ENCODE data around the gene ENOX1.
"Not testable (repeated sequence)": the region's sequence is repeated elsewhere in the genome, so short reads cannot be mapped to it uniquely, and the experiment has no call there.

ENOX1 gene

DNA sequence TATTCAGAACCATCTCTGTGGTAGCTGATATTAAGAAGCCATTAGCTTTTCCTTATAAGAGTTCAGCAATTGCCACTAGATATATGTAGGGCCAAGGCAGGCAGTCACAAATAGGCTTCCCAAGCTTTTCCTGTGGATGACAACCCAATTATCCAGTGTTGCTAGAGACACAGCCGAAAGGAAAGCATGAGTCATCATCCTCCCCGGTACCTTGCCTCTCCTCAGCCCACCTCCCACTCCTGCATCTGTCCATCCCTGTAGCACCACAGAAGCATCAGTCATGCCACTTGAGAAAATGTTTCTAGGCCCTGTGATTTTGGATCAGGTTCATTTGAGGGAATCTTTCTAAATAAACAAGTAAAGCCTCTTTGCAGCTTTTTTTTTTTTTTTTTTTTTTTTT, 559.1 kb downstream of the ENOX1 start:
- peak; percentile 71 for DNase-seq

GRCh38 chr13:43223216-43223615, 563.6 kb downstream of the ENOX1 start:
- no peak for DNase-seq

DNA sequence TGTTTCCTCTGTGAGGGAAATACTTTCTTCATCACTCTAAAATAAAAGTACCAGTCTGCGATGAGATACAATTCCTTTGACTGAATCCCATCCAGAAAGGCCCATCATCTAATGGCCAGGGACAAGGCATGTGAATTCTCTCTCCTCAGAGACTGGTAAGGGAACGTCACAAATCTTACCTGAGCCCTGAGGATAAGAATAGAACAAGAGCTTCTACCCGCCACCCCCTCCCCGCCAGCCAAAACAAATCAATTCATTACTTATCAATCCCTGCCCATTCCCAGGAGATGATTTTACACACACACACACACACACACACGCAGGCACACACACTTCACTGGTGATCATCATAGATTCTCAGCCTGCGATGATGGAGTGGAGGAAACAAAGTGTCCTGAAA, 564.7 kb downstream of the ENOX1 start:
- DNase-seq, result no peak

GRCh38 chr13:43221611-43222010, 565.2 kb downstream of the ENOX1 start:
- no peak for DNase-seq

- DNase-seq, result peak; percentile 55
Measured at GRCh38 chr13:43220873-43221595, 565.7 kb downstream of the ENOX1 start.

DNA sequence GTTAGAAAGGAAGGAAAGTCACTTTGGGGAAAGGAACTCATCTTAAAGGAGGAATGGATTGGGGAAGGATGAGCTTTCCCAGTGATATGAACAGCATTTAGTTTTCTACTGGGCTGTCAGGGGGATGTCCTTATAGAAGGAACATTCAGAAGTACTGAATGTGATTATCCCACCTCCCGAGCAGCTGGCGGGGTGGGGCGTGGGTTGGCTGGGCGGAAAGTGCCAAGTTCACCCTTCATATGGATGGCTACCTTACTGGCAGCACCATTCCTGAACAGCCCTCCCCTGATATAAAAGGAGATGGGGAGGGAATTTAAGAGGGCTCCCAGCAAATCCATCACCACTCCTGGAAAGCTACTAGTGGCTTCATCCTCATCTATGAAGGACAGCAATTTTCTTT, 572.6 kb downstream of the ENOX1 start:
- DNase-seq, result no peak

- no peak for DNase-seq
Measured at GRCh38 chr13:43206838-43207237, 579.9 kb downstream of the ENOX1 start.

- no peak for DNase-seq
Measured at GRCh38 chr13:43205416-43205815, 581.4 kb downstream of the ENOX1 start.

DNA sequence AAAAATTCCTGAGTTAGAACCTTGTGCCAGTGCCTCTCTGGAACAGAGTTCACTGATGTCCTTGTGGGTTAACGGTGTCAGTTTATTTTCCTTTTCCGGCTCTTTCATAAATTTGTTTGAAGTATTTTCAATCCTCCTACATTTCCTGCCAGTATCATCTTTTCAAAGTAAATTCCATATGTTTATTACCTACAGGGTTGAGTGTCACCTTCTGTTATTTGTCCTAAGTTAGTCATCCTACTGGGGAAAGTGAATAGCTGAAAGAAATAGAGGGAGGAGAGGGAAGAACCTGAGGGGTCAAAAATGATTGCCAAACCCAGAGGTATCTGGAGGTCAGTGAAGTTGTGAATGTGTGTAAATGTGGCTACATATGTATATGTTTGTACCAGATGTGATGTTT, 582.2 kb downstream of the ENOX1 start:
- no peak for DNase-seq

GRCh38 chr13:43203781-43204180, 583.0 kb downstream of the ENOX1 start:
- no peak for DNase-seq

DNA sequence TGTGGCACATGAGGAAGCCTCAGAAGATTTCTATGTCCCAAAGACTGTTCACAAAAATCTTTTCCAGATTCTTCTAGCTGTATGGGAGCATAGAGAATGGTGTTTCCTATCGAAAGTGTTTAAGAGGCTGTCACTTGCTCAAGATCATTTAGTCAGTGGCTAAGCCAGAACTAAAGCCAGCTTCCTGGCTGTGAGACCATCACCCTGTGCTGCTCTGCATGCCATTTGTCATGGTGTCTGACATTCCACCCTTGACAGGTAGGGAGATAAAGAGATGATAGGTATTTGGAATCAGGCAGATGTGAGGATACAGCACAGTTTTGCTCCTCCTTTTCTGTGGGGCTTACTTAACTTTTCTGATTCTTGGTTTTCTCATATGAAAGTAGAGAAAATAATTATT, 586.0 kb downstream of the ENOX1 start:
- peak; percentile 71 for DNase-seq

DNA sequence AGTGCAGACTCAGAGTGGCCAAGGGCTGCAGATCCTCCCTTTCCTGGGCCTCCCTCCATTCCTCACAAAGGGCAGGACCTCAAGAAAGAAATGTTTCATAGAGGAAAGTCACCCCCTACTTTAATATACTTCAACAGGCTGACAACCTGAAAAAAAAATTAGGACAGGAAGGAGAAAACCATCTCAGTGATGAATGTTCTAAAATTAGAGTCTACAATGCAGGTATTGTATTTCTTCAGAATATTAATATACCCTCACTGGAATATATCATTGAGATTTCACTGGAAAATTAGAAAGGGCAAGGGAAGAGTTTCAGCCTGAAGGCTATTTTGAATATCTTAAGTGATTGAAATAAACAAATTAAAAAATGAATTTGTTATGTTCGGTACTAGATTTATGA, 586.5 kb downstream of the ENOX1 start:
- no peak for DNase-seq

DNA sequence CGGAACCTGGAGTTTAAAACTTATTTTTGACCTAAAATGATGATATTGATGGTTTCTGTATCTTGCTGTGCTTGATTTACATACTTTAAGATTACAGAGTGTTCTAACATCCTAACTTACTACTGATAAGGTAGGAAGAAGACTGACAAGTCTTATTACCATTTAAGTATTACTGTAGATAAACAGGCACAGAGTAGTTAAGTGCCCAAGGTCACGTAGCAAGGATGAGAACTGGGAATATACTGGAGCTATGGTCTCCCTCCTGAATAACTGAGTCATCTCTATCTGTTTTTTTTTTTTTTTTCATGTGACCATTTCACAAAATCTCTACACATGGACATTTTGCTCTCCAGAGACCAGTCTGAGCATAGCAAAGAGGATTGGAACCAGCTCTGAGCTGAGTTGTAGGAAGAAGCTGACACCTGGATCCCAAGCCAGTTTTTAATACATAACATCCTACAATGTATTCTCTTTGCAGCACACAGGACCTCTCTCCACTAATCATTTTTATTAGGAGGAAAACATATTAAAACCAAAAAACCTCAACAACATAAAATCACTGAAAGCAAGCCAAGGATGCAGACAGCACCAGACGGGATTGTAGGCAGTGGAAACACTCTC, 589.9 kb downstream of the ENOX1 start:
- DNase-seq, result no peak

DNA sequence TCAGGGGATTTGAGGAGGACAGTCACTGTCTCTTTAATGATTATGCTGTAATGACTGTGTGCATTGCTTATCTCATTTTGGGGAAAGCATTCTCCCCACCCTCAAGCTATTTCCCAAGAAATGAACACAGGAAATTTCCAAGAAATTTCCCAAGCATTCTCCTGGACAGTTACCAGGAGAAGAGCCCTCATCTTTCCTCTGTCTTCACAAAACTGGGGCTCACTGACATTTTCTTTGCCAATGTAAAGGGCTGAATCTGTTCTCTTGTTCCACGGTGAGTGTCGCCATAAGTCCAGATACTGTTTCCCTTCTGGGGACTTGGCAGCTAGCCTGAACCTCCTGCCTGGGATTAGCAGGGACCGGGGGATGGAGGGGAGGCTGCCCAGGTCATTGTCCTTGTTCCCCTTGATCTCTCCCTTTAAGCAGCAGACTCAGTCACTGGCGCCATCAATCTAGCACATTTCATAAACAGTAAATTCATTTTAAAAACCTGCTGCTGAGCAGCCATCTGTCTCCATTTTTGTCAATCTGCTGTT, 590.6 kb downstream of the ENOX1 start:
- DNase-seq, result no peak

GRCh38 chr13:43195551-43195950, 591.2 kb downstream of the ENOX1 start:
- no peak for DNase-seq

GRCh38 chr13:43195112-43195511, 591.7 kb downstream of the ENOX1 start:
- no peak for DNase-seq

GRCh38 chr13:43193789-43194420, 592.9 kb downstream of the ENOX1 start:
- DNase-seq, result no peak

GRCh38 chr13:43191546-43191945, 595.2 kb downstream of the ENOX1 start:
- DNase-seq, result peak; percentile 61

GRCh38 chr13:43185226-43185625, 601.5 kb downstream of the ENOX1 start:
- DNase-seq, result no peak

DNA sequence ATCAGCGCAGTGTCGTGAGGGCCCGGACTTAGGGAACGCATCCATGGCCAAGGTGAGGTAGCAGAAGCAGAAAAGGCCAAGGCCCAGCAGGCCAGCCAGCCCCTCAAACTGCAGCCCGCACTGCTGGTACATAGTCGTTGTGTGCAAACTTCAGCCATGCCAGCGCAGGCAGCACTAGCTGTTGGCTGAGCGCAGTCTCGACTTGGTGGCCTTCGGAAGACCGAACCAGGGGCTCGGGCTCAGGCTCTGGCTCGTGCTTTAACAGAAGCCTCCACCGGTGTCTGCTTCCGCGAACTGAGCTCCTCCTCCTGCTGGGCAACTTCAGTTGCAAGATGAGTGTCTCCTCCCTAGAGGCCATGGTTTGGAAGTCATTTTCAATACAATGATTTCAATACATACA, 605.9 kb downstream of the ENOX1 start:
- no peak for DNase-seq

DNA sequence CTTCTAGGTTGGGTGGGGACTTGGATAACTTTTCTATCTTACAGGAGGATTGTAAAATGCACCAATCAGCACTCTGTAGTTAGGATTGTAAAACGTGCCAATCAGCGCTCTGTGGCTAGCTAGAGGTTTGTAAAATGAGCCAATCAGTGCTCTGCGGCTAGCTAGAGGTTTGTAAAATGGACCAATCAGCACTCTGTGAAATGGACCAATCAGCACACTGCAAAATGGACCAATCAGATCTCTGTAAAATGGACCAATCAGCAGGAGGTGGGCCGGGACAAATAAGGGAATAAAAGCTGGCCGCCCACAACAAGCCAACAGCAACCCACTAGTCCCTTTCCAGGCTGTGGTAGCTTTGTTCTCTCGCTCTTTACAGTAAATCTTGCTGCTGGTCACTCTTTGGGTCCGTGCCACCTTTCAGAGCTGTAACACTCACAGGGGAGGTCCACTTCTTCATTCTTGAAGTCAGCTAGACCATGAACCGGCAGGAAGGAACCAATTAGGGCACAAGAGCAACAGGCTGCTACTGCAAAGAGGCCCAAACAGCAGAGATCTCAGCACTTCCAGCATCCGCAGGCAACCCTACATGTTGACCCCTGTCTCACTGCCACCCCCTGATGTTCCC, 606.6 kb downstream of the ENOX1 start:
- no peak for DNase-seq

DNA sequence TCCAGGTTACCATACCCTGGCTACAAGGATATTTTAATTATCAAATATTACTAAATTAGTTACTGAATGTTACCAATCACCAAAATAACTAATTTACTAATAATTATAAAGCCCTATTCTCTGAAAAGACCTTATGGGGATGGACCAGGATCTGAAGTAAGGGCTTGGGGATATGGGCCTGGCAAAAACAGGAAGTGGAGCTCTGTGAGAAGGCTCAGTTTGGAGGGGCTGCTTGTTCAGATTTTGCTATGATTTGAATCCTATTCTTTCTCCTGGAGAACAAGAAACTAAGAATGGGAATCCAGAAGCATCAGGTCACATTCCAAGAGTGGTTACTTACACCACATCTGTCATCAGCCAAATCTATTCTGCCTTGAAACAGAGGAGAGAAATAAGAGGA, 615.3 kb downstream of the ENOX1 start:
- no peak for DNase-seq

DNA sequence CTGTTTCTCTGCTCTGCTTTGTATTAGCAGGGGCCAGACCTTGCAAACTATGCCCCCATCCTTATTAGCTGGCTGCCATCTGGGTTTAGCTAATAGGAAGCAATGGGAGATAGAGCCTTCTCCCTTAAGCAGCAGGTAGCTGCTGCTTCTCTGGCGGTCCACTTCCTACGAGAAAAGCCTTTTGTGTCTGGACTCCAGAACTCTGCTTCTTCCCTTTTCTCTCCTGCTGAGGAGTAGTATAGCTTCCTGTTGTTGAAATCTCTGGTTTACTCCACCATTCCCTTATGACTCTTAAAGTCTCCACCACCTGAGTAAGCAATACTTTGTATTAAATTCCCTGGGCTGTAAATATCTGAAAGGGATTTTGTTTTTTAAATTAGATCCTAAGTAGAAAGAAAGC, 616.3 kb downstream of the ENOX1 start:
- DNase-seq, result no peak

DNA sequence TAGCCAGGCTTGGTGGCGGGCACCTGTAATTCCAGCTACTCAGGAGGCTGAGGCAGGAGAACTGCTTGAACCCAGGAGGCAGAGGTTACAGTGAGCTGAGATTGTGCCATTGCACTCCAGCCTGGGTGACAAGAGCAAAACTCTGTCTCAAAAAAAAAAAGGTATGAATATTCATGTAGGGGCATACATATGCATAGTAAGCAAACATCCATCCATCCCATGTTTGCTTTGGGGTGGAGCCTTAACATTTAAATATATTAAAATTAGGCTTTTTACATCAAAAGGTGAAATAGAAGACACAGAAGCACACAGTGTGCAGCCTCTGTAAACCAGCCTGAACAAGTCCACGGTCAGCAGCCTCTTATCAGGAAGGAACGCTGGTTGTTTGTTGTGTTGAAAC, 618.3 kb downstream of the ENOX1 start:
- DNase-seq, result not testable (repeated sequence)

Data from islet precursor cell (in vitro differentiated cells).